Measurements from ENCODE around the gene LONP2.
"Not testable (repeated sequence)": the region's sequence is repeated elsewhere in the genome, so short reads cannot be mapped to it uniquely, and the experiment has no call there.

The LONP2 gene

GRCh38 chr16:48402547-48402946 lies 158.4 kb downstream of the LONP2 start:
- not testable (repeated sequence) for DNase-seq

GRCh38 chr16:48405153-48405552 lies 161.1 kb downstream of the LONP2 start:
- DNase-seq = no peak

- no peak for DNase-seq
These were observed 161.8 kb downstream of the LONP2 start for GRCh38 chr16:48405907-48406306.
